ENCODE data around the gene AKAP6.

The AKAP6 gene

GRCh38 chr14:32702562-32702961, 373.5 kb downstream of the AKAP6 start:
- Histone ChIP-seq H3K9me3 (ENCODE audit: control insufficient read depth, low read length) (no peaks in the 10 kb centered on the region), H3K4me1 (ENCODE audit: control insufficient read depth, insufficient read depth, low read length) (peaks cover 31% of the 10 kb centered on the region), H3K9ac (ENCODE audit: low read length) (peak overlapping the region; percentile 27), H3K36me3 (ENCODE audit: control insufficient read depth, insufficient read depth, low read length, severe bottlenecking) (no peaks in the 10 kb centered on the region), H3K4me3 (ENCODE audit: low read length) (peak overlapping the region; percentile 66), H3K27me3 (replicated peaks; ENCODE audit: control insufficient read depth, insufficient read depth, low read length) (no peaks in the 10 kb centered on the region)
- DNase-seq (ENCODE audit: low read depth) = no peak

GRCh38 chr14:32703183-32703621, 374.1 kb downstream of the AKAP6 start:
- H3K4me3 ChIP-seq (ENCODE audit: low read length) = peak overlapping the region; percentile 66
- no peak for DNase-seq (ENCODE audit: low read depth)

GRCh38 chr14:32706721-32707519, 377.8 kb downstream of the AKAP6 start:
- Histone ChIP-seq H3K4me3 (ENCODE audit: low read length) (no peak overlapping the region), H3K27me3 (replicated peaks; ENCODE audit: control insufficient read depth, insufficient read depth, low read length) (no peaks in the 10 kb centered on the region), H3K4me1 (ENCODE audit: control insufficient read depth, insufficient read depth, low read length) (peaks cover 52% of the 10 kb centered on the region), H3K36me3 (ENCODE audit: control insufficient read depth, insufficient read depth, low read length, severe bottlenecking) (no peaks in the 10 kb centered on the region), H3K9me3 (ENCODE audit: control insufficient read depth, low read length) (no peaks in the 10 kb centered on the region), H3K9ac (ENCODE audit: low read length) (no peak overlapping the region)
- no peak for DNase-seq (ENCODE audit: low read depth)

More at GRCh38 chr14:32703183-32703621, 374.1 kb downstream of the AKAP6 start:
- H3K27me3 ChIP-seq (replicated peaks; ENCODE audit: control insufficient read depth, insufficient read depth, low read length) = no peaks in the 10 kb centered on the region
- H3K9ac ChIP-seq (ENCODE audit: low read length) = peak overlapping the region; percentile 27
- peaks cover 30% of the 10 kb centered on the region for H3K4me1 ChIP-seq (ENCODE audit: control insufficient read depth, insufficient read depth, low read length)
- H3K36me3 ChIP-seq (ENCODE audit: control insufficient read depth, insufficient read depth, low read length, severe bottlenecking) = no peaks in the 10 kb centered on the region
- H3K9me3 ChIP-seq (ENCODE audit: control insufficient read depth, low read length) = no peaks in the 10 kb centered on the region

GRCh38 chr14:32707742-32708500, 378.8 kb downstream of the AKAP6 start:
- H3K4me3 ChIP-seq (ENCODE audit: low read length) = no peak overlapping the region
- H3K9me3 ChIP-seq (ENCODE audit: control insufficient read depth, low read length) = no peaks in the 10 kb centered on the region
- no peak for DNase-seq (ENCODE audit: low read depth)
- no peaks in the 10 kb centered on the region for H3K27me3 ChIP-seq (replicated peaks; ENCODE audit: control insufficient read depth, insufficient read depth, low read length)
- no peaks in the 10 kb centered on the region for H3K36me3 ChIP-seq (ENCODE audit: control insufficient read depth, insufficient read depth, low read length, severe bottlenecking)
- peaks cover 42% of the 10 kb centered on the region for H3K4me1 ChIP-seq (ENCODE audit: control insufficient read depth, insufficient read depth, low read length)
- no peak overlapping the region for H3K9ac ChIP-seq (ENCODE audit: low read length)

GRCh38 chr14:32709027-32709426, 379.9 kb downstream of the AKAP6 start:
- Histone ChIP-seq H3K27me3 (replicated peaks; ENCODE audit: control insufficient read depth, insufficient read depth, low read length) (no peaks in the 10 kb centered on the region), H3K9ac (ENCODE audit: low read length) (peak overlapping the region; percentile 42), H3K36me3 (ENCODE audit: control insufficient read depth, insufficient read depth, low read length, severe bottlenecking) (no peaks in the 10 kb centered on the region), H3K4me3 (ENCODE audit: low read length) (peak overlapping the region; percentile 65), H3K4me1 (ENCODE audit: control insufficient read depth, insufficient read depth, low read length) (peaks cover 32% of the 10 kb centered on the region), H3K9me3 (ENCODE audit: control insufficient read depth, low read length) (no peaks in the 10 kb centered on the region)
- DNase-seq (ENCODE audit: low read depth) = peak; percentile 78

- Histone ChIP-seq H3K27me3 (replicated peaks; ENCODE audit: control insufficient read depth, insufficient read depth, low read length) (no peaks in the 10 kb centered on the region), H3K9ac (ENCODE audit: low read length) (peak overlapping the region; percentile 28), H3K9me3 (ENCODE audit: control insufficient read depth, low read length) (no peaks in the 10 kb centered on the region)
Measured at GRCh38 chr14:32710231-32710671, 381.2 kb downstream of the AKAP6 start.

GRCh38 chr14:32710731-32711680, 381.9 kb downstream of the AKAP6 start:
- Histone ChIP-seq H3K4me1 (ENCODE audit: control insufficient read depth, insufficient read depth, low read length) (peaks cover 32% of the 10 kb centered on the region), H3K9me3 (ENCODE audit: control insufficient read depth, low read length) (no peaks in the 10 kb centered on the region), H3K36me3 (ENCODE audit: control insufficient read depth, insufficient read depth, low read length, severe bottlenecking) (no peaks in the 10 kb centered on the region), H3K4me3 (ENCODE audit: low read length) (peak overlapping the region; percentile 71), H3K27me3 (replicated peaks; ENCODE audit: control insufficient read depth, insufficient read depth, low read length) (no peaks in the 10 kb centered on the region), H3K9ac (ENCODE audit: low read length) (peak overlapping the region; percentile 28)
- peak; percentile 77 for DNase-seq (ENCODE audit: low read depth)

More at GRCh38 chr14:32710231-32710671, 381.2 kb downstream of the AKAP6 start:
- H3K4me1 ChIP-seq (ENCODE audit: control insufficient read depth, insufficient read depth, low read length) = peaks cover 32% of the 10 kb centered on the region
- H3K36me3 ChIP-seq (ENCODE audit: control insufficient read depth, insufficient read depth, low read length, severe bottlenecking) = no peaks in the 10 kb centered on the region
- no peak for DNase-seq (ENCODE audit: low read depth)
- peak overlapping the region; percentile 71 for H3K4me3 ChIP-seq (ENCODE audit: low read length)

- Histone ChIP-seq H3K9ac (ENCODE audit: low read length) (no peak overlapping the region), H3K4me1 (ENCODE audit: control insufficient read depth, insufficient read depth, low read length) (peaks cover 20% of the 10 kb centered on the region), H3K4me3 (ENCODE audit: low read length) (no peak overlapping the region), H3K9me3 (ENCODE audit: control insufficient read depth, low read length) (no peaks in the 10 kb centered on the region), H3K27me3 (replicated peaks; ENCODE audit: control insufficient read depth, insufficient read depth, low read length) (no peaks in the 10 kb centered on the region), H3K36me3 (ENCODE audit: control insufficient read depth, insufficient read depth, low read length, severe bottlenecking) (no peaks in the 10 kb centered on the region)
- DNase-seq (ENCODE audit: low read depth) = no peak
Measured at GRCh38 chr14:32713856-32714255, 384.8 kb downstream of the AKAP6 start.

GRCh38 chr14:32719601-32720000, 390.5 kb downstream of the AKAP6 start:
- DNase-seq (ENCODE audit: low read depth) = no peak
- H3K9ac ChIP-seq (ENCODE audit: low read length) = no peak overlapping the region
- no peak overlapping the region for H3K4me3 ChIP-seq (ENCODE audit: low read length)
- no peaks in the 10 kb centered on the region for H3K27me3 ChIP-seq (replicated peaks; ENCODE audit: control insufficient read depth, insufficient read depth, low read length)
- no peaks in the 10 kb centered on the region for H3K4me1 ChIP-seq (ENCODE audit: control insufficient read depth, insufficient read depth, low read length)
- no peaks in the 10 kb centered on the region for H3K9me3 ChIP-seq (ENCODE audit: control insufficient read depth, low read length)
- no peaks in the 10 kb centered on the region for H3K36me3 ChIP-seq (ENCODE audit: control insufficient read depth, insufficient read depth, low read length, severe bottlenecking)

- peak; percentile 24 for DNase-seq (ENCODE audit: low read depth)
- Histone ChIP-seq H3K36me3 (ENCODE audit: control insufficient read depth, insufficient read depth, low read length, severe bottlenecking) (no peaks in the 10 kb centered on the region), H3K9ac (ENCODE audit: low read length) (no peak overlapping the region), H3K4me1 (ENCODE audit: control insufficient read depth, insufficient read depth, low read length) (peaks cover 11% of the 10 kb centered on the region), H3K9me3 (ENCODE audit: control insufficient read depth, low read length) (no peaks in the 10 kb centered on the region), H3K27me3 (replicated peaks; ENCODE audit: control insufficient read depth, insufficient read depth, low read length) (no peaks in the 10 kb centered on the region), H3K4me3 (ENCODE audit: low read length) (no peak overlapping the region)
Measured at GRCh38 chr14:32720927-32721326, 391.8 kb downstream of the AKAP6 start.

Measured in adipocyte (in vitro differentiated cells).